Adrenal gland (tissue), 12 donors: Measurements from ENCODE around the gene KIAA0753. TPM values are rescaled to one million over a fixed set of nuclear protein-coding genes. Genes with fewer than 3 reads are reported as not detected.

ENCODE experiments used
- DNase-seq, 7 donors: peaks; one replicate each; pipeline ENCODE4 v3.0.0-alpha.2; 2019 to 2020
- H3K27ac ChIP-seq, 5 donors: fragments of 200-600 bp; sonication (generic) in 4 of 5; 1 replicate in 3 of 5; 2 replicates in 2 of 5; pipeline versions ENCODE4 v1.5.1 to v1.8.0; 2016 to 2020; ENCODE audit warnings: mild to moderate bottlenecking in 1 of 5
- H3K27me3 ChIP-seq: fragments of 200-600 bp; 2 replicates; pipeline ENCODE4 v1.8.0; 2021
- H3K36me3 ChIP-seq, 2 donors: fragments of 200-600 bp; replicated peaks in 1 of 2; 1 replicate in 1 of 2; 2 replicates in 1 of 2; pipeline versions ENCODE4 v1.5.1 to v1.8.0; 2018 to 2022
- H3K4me1 ChIP-seq, 2 donors: fragments of 200-600 bp; replicated peaks in 1 of 2; 1 replicate in 1 of 2; 2 replicates in 1 of 2; pipeline versions ENCODE4 v1.5.1 to v1.8.0; 2018 to 2021
- H3K4me3 ChIP-seq, 4 donors: fragments of 200-600 bp; sonication (generic) in 3 of 4; one replicate each; pipeline ENCODE4 v1.5.1; 2016 to 2018
- H3K9me3 ChIP-seq, 3 donors: fragments of 200-600 bp; sonication (generic) in 1 of 3; replicated peaks in 1 of 3; 1 replicate in 2 of 3; 2 replicates in 1 of 3; pipeline versions ENCODE4 v1.5.1 to v1.8.0; 2016 to 2021
- CTCF ChIP-seq, 6 experiments: fragments of 450-650 bp in 4 of 6; fragments of 200-600 bp in 2 of 6; sonication (generic) in 1 of 6; IDR thresholded peaks; 1 replicate in 5 of 6; 2 replicates in 1 of 6; pipeline versions ENCODE4 v1.5.1 to v1.8.0; 2016 to 2021; ENCODE audit warnings: antibody characterized with exemption in 6 of 6, mild to moderate bottlenecking in 2 of 6, moderate library complexity in 1 of 6
- POLR2A ChIP-seq, 2 donors: fragments of 450-650 bp; IDR thresholded peaks; one replicate each; pipeline ENCODE4 v1.6.1; 2017; ENCODE audit warnings: antibody characterized with exemption in 2 of 2, mild to moderate bottlenecking in 2 of 2, moderate library complexity in 1 of 2
- WGBS, 4 donors: extraction: QIAGEN DNeasy Blood & Tissue Kit in 2 of 4; methylation state at CpG; one replicate each; pipeline versions ENCODE4 v1.1.5 to v1.1.7; 2013 to 2017; 5-methylcytosine and 5-hydroxymethylcytosine counted together
- intact Hi-C, 2 donors: fragments of 100-400 bp; cut with DNase I; formaldehyde crosslinking; loops; one replicate each; pipeline versions ENCODE4 v1.14.1 to v1.15.0; 2022 to 2023
- polyA plus RNA-seq, 3 donors: library from polyadenylated mRNA; stranded (reverse); fragments of 200-250 nt in 2 of 3; fragments of 350-450 nt in 1 of 3; fragmentation: Illumina TruSeq in 1 of 3; extraction: RNeasy Lipid Tissue Mini Kit (QIAGEN cat#74804) in 1 of 3; gene quantifications; one replicate each; pipeline ENCODE4 v1.2.3, GENCODE V29; 2013 to 2014
- total RNA-seq, 9 donors: library from RNA; depleted of rRNA in 4 of 9; stranded (reverse); fragments of >200 nt in 4 of 9; fragments of 120-200 nt in 1 of 9; fragmentation: NEBNext Ultra II Directional in 1 of 9; extraction: Animal tissue kit (Norgen Biotek cat#: 25700) in 1 of 9; gene quantifications; one replicate each; pipeline versions ENCODE4 v1.1.0 to v1.2.4, GENCODE V29; 2013 to 2023
- donor health status: healthy with polysubstance abuse.
- donor health status: Bipolar disorder and iron deficiency.
- donor health status: DM: yes; HTN: yes; CAD: no.
- donor health status: DM: no; HTN: no; CAD: no.
- donor health status: DM: no; HTN: no; CAD: no.
- donor health status: DM: yes; HTN: yes; CAD: no.

KIAA0753 gene
- total and polyA plus RNA-seq, 12 donors, result 5.1 to 21.8 (median 13.1) TPM

- H3K27me3 ChIP-seq, result no peaks in the 10 kb centered on the region
- no peak overlapping the region for H3K27ac ChIP-seq
- no peak for DNase-seq
- H3K9me3 ChIP-seq, result no peaks in the 10 kb centered on the region
- no peak for TF ChIP-seq CTCF (IDR thresholded peaks at IDR 0.05)
- TF ChIP-seq POLR2A (IDR thresholded peaks at IDR 0.05), result no peak
- WGBS, 4 donors, result 75 to 85% (median 77%) methylated on average over 4 of the region's 4 CpGs
- intact Hi-C loops, result loop anchor here in 1 of 2 donors (10.0 kb wide), 1 partner anchor 80 kb away; no protein-coding TSS in a partner anchor
- H3K4me1 ChIP-seq, result peaks cover 11 to 21% of the 10 kb centered on the region in 2 donors
- no peak overlapping the region for H3K4me3 ChIP-seq
- H3K36me3 ChIP-seq, result no peaks in the 10 kb centered on the region
Observed at GRCh38 chr17:6554342-6554741, 86.2 kb downstream of the KIAA0753 start.

GRCh38 chr17:6551869-6552531 lies 88.5 kb downstream of the KIAA0753 start:
- H3K9me3 ChIP-seq, result no peaks in the 10 kb centered on the region
- no peaks in the 10 kb centered on the region for H3K36me3 ChIP-seq
- WGBS, 4 donors, result 77 to 88% (median 84%) methylated on average over 11 of the region's 11 CpGs
- TF ChIP-seq POLR2A (IDR thresholded peaks at IDR 0.05), result no peak
- no peak for TF ChIP-seq CTCF (IDR thresholded peaks at IDR 0.05)
- intact Hi-C loops, result loop anchor here in 1 of 2 donors (10.0 kb wide), 1 partner anchor 77 kb away; no protein-coding TSS in a partner anchor
- H3K4me3 ChIP-seq, result no peak overlapping the region
- no peaks in the 10 kb centered on the region for H3K27me3 ChIP-seq
- H3K27ac ChIP-seq, result no peak overlapping the region
- H3K4me1 ChIP-seq, result peaks cover 11 to 14% of the 10 kb centered on the region in 2 donors
- peak in 3 of 7 donors; percentile 25 to 70 (median 27) for DNase-seq

GRCh38 chr17:6551356-6551755 lies 89.2 kb downstream of the KIAA0753 start:
- TF ChIP-seq CTCF (IDR thresholded peaks at IDR 0.05) (no peak), POLR2A (IDR thresholded peaks at IDR 0.05) (no peak)
- Histone ChIP-seq H3K27ac (no peak overlapping the region), H3K36me3 (no peaks in the 10 kb centered on the region), H3K9me3 (no peaks in the 10 kb centered on the region), H3K4me3 (no peak overlapping the region), H3K27me3 (no peaks in the 10 kb centered on the region), H3K4me1 (peaks cover 11 to 14% of the 10 kb centered on the region in 2 donors)
- WGBS, 4 donors, result 86 to 93% (median 88%) methylated on average over 5 of the region's 5 CpGs
- intact Hi-C loops, result loop anchor here in 1 of 2 donors (10.0 kb wide), 1 partner anchor 77 kb away; no protein-coding TSS in a partner anchor
- DNase-seq, result no peak

GRCh38 chr17:6549384-6550036 lies 91.0 kb downstream of the KIAA0753 start:
- no peaks in the 10 kb centered on the region for H3K27me3 ChIP-seq
- no peaks in the 10 kb centered on the region for H3K4me1 ChIP-seq
- intact Hi-C loops, result loop anchor here in 1 of 2 donors (10.0 kb wide), 1 partner anchor 75 kb away; no protein-coding TSS in a partner anchor
- no peaks in the 10 kb centered on the region for H3K9me3 ChIP-seq
- peak overlapping the region in 1 of 5 donors; percentile 14 for H3K27ac ChIP-seq
- H3K4me3 ChIP-seq, result no peak overlapping the region
- H3K36me3 ChIP-seq, result no peaks in the 10 kb centered on the region
- 57 to 75% (median 66%) methylated on average over 8 to 9 of the region's 9 CpGs for WGBS, 4 donors
- no peak for DNase-seq
- TF ChIP-seq CTCF (IDR thresholded peaks at IDR 0.05) (no peak), POLR2A (IDR thresholded peaks at IDR 0.05) (no peak)
